HEK293T (cell line): ENCODE results near the gene NID2.

Experiments
- ARNT ChIP-seq: fragments of 450-650 bp; IDR thresholded peaks from 2 replicates; pipeline ENCODE4 v1.6.1; 2017; ENCODE audit warnings: mild to moderate bottlenecking
- BHLHE40 ChIP-seq: fragments of 450-650 bp; IDR thresholded peaks from 2 replicates; pipeline ENCODE4 v1.6.1; 2016; ENCODE audit warnings: mild to moderate bottlenecking, moderate library complexity, borderline replicate concordance
- CTBP1 ChIP-seq: fragments of 450-650 bp; IDR thresholded peaks from 2 replicates; pipeline ENCODE4 v1.6.1; 2016; ENCODE audit warnings: borderline replicate concordance
- ELF4 ChIP-seq: fragments of 450-650 bp; IDR thresholded peaks from 2 replicates; pipeline ENCODE4 v1.6.1; 2017; ENCODE audit warnings: antibody characterized with exemption
- FOXA1 ChIP-seq: fragments of 450-650 bp; IDR thresholded peaks from 2 replicates; pipeline ENCODE4 v1.6.1; 2016; ENCODE audit warnings: mild to moderate bottlenecking
- FOXK2 ChIP-seq: fragments of 450-650 bp; IDR thresholded peaks from 2 replicates; pipeline ENCODE4 v1.6.1; 2016; ENCODE audit warnings: mild to moderate bottlenecking
- FOXM1 ChIP-seq: fragments of 450-650 bp; IDR thresholded peaks from 2 replicates; pipeline ENCODE4 v1.6.1; 2017; ENCODE audit warnings: mild to moderate bottlenecking, borderline replicate concordance
- HDGF ChIP-seq: fragments of 450-650 bp; IDR thresholded peaks from 2 replicates; pipeline ENCODE4 v1.6.1; 2017; ENCODE audit warnings: antibody characterized with exemption, borderline replicate concordance
- L3MBTL2 ChIP-seq: fragments of 450-650 bp; conservative IDR thresholded peaks from 2 replicates; pipeline ENCODE4 v1.6.1; 2016; ENCODE audit warnings: mild to moderate bottlenecking
- LEF1 ChIP-seq: fragments of 450-650 bp; IDR thresholded peaks from 2 replicates; pipeline ENCODE4 v1.6.1; 2017; ENCODE audit warnings: mild to moderate bottlenecking, borderline replicate concordance
- PKNOX1 ChIP-seq: fragments of 450-650 bp; IDR thresholded peaks from 2 replicates; pipeline ENCODE4 v1.6.1; 2016
- SP1 ChIP-seq: fragments of 450-650 bp; IDR thresholded peaks from 2 replicates; pipeline ENCODE4 v1.6.1; 2017
- TARDBP ChIP-seq: fragments of 450-650 bp; IDR thresholded peaks from 2 replicates; pipeline ENCODE4 v1.6.1; 2016
- ZNF384 ChIP-seq: fragments of 450-650 bp; IDR thresholded peaks from 2 replicates; pipeline ENCODE4 v1.6.1; 2016

DNA sequence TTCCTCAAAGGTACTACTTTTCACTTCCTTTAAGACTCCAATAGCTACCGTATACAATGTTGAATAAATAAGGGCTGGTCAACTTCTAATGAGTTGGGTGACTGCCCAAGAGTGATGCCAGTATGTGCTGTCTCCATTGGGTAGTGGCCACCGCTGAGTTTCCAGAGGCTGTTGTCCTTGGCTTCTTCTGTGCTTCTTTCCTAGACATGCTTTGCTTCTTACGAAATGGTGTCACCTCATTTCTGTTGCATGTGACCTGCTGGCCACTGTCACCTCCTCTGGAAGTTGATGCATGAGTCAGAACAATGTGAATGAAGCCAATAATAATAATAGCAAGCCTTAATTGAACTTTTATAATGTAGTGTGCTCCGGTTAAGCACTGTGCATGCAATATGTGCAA is 7.5 kb upstream of the NID2 start:
- TF ChIP-seq HDGF: no peak
- TF ChIP-seq PKNOX1: no peak
- no peak for TF ChIP-seq TARDBP
- no peak for TF ChIP-seq BHLHE40
- TF ChIP-seq FOXM1: no peak
- TF ChIP-seq LEF1: no peak
- no peak for TF ChIP-seq L3MBTL2
- no peak for TF ChIP-seq SP1
- TF ChIP-seq FOXA1: no peak
- TF ChIP-seq ELF4: no peak
- no peak for TF ChIP-seq ZNF384
- no peak for TF ChIP-seq ARNT
- no peak for TF ChIP-seq FOXK2
- no peak for TF ChIP-seq CTBP1
